GM18498 (cell line): ENCODE measurements around the gene GNG13.
A peak's percentile ranks its signal among the peaks of the same experiment; 100 is the strongest.

ENCODE experiments used
- ATAC-seq: cut with Tn5 transposase; IDR thresholded peaks from one replicate; pipeline ENCODE4 v1.9.1; 2021; ENCODE audit warnings: mild to moderate bottlenecking, moderate library complexity; ENCODE audit not compliant: unreplicated experiment

The GNG13 gene

GRCh38 chr16:795580-796229 is 4.8 kb downstream of the GNG13 start:
- no peak for ATAC-seq

GRCh38 chr16:794853-795466 is 5.6 kb downstream of the GNG13 start:
- no peak for ATAC-seq

- ATAC-seq, result no peak
These were observed 6.3 kb downstream of the GNG13 start for GRCh38 chr16:794091-794822.

- ATAC-seq, result no peak
These were observed 7.1 kb downstream of the GNG13 start for GRCh38 chr16:793414-793813.

GRCh38 chr16:792221-792995 is 8.1 kb downstream of the GNG13 start:
- ATAC-seq, result no peak

- no peak for ATAC-seq
These were observed 9.4 kb downstream of the GNG13 start for GRCh38 chr16:791131-791530.

GRCh38 chr16:790086-790485 is 10.4 kb downstream of the GNG13 start:
- no peak for ATAC-seq

GRCh38 chr16:789191-789850 is 11.2 kb downstream of the GNG13 start:
- ATAC-seq, result no peak

GRCh38 chr16:788399-789126 is 12.0 kb downstream of the GNG13 start, which contains the start of gene CHTF18:
TSS of gene CHTF18 (plus strand) at chr16:788620. CDS start at chr16:788685, 65 bp downstream.
- peak; percentile 77 for ATAC-seq

- no peak for ATAC-seq
These were observed 12.5 kb downstream of the GNG13 start, which contains the start of gene RPUSD1 for GRCh38 chr16:787978-788398. TSS of gene RPUSD1 (minus strand) at chr16:788381. CDS start at chr16:787737, 644 bp downstream.

- no peak for ATAC-seq
These were observed 13.1 kb downstream of the GNG13 start for GRCh38 chr16:787321-787966.

GRCh38 chr16:785563-786535 is 14.7 kb downstream of the GNG13 start:
- ATAC-seq, result no peak

- ATAC-seq, result no peak
These were observed 16.1 kb downstream of the GNG13 start for GRCh38 chr16:784431-784830.

- ATAC-seq, result no peak
These were observed 17.0 kb downstream of the GNG13 start for GRCh38 chr16:783404-784161.

- no peak for ATAC-seq
These were observed 17.6 kb downstream of the GNG13 start for GRCh38 chr16:782766-783403.

GRCh38 chr16:782258-782657 is 18.3 kb downstream of the GNG13 start:
- ATAC-seq, result no peak
